MM.1S (cell line): Measurements from ENCODE around the gene TMEM82.

Source experiments
- EZH2 ChIP-seq: fragments of 300-600 bp; sonication (generic); optimal IDR thresholded peaks from 2 replicates; pipeline ENCODE3; 2017; ENCODE audit warnings: low read depth, mild to moderate bottlenecking, antibody characterized with exemption, low read length, mixed read lengths
- TF ChIP-seq, protein P1 (sequence below): fragments of 300-600 bp; sonication (generic); IDR thresholded peaks from 2 replicates; pipeline ENCODE4 v1.5.1; 2016; ENCODE audit warnings: antibody characterized with exemption, low read length, mixed read lengths

DNA sequence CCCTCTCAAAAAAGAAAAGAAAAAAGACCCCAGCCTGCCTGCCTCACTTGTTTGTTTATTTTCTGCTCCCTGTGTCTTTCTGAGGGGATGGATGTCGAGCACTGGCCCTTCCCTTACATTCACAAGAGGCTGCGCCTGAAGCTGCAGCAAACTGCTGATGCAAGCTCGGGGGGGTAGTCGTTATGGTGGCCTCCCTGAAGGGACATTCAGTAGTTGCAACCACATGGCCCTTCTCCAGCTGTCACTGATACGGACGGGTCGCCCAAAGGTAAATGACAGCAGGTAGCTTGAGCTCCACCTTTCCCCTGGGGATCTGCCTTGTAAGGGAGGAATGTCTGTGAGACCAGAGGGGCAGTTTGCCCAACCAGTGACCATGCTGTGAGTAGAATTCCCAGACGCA, 40.5 kb upstream of the TMEM82 start:
- TF ChIP-seq, protein P1, sequence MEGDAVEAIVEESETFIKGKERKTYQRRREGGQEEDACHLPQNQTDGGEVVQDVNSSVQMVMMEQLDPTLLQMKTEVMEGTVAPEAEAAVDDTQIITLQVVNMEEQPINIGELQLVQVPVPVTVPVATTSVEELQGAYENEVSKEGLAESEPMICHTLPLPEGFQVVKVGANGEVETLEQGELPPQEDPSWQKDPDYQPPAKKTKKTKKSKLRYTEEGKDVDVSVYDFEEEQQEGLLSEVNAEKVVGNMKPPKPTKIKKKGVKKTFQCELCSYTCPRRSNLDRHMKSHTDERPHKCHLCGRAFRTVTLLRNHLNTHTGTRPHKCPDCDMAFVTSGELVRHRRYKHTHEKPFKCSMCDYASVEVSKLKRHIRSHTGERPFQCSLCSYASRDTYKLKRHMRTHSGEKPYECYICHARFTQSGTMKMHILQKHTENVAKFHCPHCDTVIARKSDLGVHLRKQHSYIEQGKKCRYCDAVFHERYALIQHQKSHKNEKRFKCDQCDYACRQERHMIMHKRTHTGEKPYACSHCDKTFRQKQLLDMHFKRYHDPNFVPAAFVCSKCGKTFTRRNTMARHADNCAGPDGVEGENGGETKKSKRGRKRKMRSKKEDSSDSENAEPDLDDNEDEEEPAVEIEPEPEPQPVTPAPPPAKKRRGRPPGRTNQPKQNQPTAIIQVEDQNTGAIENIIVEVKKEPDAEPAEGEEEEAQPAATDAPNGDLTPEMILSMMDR = no peak
- no peak for TF ChIP-seq EZH2
